ENCODE results near the gene ZNF331.

ZNF331 gene

GRCh38 chr19:53506728-53507127, 31.2 kb upstream of the ZNF331 start:
- TF ChIP-seq, protein P1, sequence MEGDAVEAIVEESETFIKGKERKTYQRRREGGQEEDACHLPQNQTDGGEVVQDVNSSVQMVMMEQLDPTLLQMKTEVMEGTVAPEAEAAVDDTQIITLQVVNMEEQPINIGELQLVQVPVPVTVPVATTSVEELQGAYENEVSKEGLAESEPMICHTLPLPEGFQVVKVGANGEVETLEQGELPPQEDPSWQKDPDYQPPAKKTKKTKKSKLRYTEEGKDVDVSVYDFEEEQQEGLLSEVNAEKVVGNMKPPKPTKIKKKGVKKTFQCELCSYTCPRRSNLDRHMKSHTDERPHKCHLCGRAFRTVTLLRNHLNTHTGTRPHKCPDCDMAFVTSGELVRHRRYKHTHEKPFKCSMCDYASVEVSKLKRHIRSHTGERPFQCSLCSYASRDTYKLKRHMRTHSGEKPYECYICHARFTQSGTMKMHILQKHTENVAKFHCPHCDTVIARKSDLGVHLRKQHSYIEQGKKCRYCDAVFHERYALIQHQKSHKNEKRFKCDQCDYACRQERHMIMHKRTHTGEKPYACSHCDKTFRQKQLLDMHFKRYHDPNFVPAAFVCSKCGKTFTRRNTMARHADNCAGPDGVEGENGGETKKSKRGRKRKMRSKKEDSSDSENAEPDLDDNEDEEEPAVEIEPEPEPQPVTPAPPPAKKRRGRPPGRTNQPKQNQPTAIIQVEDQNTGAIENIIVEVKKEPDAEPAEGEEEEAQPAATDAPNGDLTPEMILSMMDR (IDR thresholded peaks at IDR 0.05; ENCODE audit: low read depth, low read length, missing control alignments): no peak
- Histone ChIP-seq H3K4me3 (ENCODE audit: low read depth, low read length) (no peak overlapping the region), H3K27me3 (replicated peaks) (no peaks in the 10 kb centered on the region), H3K27ac (no peak overlapping the region), H3K36me3 (replicated peaks) (no peaks in the 10 kb centered on the region)
- no peak for DNase-seq
- in situ Hi-C loops (cut with HindIII; ENCODE audit: low pct_ligation_motif_present, low sequenced_read_pairs): no loop called here

DNA sequence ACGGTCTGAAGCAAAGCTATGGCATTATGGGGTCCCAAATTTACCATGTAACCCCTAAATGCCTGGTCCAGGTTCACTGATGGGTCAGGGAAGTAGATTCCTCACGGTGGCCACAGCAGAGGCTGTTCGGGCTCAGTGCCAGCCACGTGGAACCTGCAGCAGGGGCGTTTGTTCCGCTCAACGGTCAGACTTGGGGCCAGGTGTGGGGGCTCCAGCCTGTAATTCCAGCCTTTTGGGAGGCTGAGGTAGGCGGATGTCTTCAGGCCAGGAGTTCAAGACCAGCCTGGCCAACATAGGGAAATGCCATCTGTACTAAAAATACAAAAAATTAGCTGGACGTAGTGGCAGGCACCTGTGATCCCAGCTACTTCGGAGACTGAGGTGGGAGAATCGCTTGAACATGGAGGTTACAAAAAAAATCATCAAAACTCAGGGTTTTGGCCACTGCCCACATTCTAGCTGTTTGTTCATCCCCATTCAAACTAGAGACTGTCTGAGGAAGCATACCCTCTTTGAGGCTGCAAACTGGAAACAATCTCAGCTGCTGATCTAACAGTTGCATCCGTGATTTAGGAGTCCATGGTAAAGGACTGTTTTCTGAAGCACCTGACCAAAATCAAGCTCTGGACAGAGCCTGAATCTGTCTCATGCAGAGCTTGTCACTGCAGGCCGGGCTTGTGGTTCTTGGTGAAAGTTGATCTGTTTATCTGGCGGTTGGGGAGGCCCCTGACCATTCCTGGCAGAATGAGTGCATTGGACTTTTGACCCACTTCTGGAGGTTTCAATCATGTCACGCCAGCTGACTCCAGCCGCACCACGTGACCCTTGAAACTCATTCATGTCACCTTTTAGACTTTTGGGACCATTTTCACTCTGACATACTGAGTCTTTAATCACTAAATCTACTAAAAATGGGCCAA, 30.2 kb upstream of the ZNF331 start:
- H3K27me3 ChIP-seq (replicated peaks): no peaks in the 10 kb centered on the region
- TF ChIP-seq, protein P1 (IDR thresholded peaks at IDR 0.05; ENCODE audit: low read depth, low read length, missing control alignments): no peak
- H3K4me3 ChIP-seq (ENCODE audit: low read depth, low read length): no peak overlapping the region
- in situ Hi-C loops (cut with HindIII; ENCODE audit: low pct_ligation_motif_present, low sequenced_read_pairs): no loop called here
- no peaks in the 10 kb centered on the region for H3K36me3 ChIP-seq (replicated peaks)
- no peak overlapping the region for H3K27ac ChIP-seq
- DNase-seq: no peak

- no peaks in the 10 kb centered on the region for H3K27me3 ChIP-seq (replicated peaks)
- in situ Hi-C loops (cut with HindIII; ENCODE audit: low pct_ligation_motif_present, low sequenced_read_pairs): no loop called here
- H3K4me3 ChIP-seq (ENCODE audit: low read depth, low read length): no peak overlapping the region
- no peaks in the 10 kb centered on the region for H3K36me3 ChIP-seq (replicated peaks)
- no peak overlapping the region for H3K27ac ChIP-seq
- TF ChIP-seq, protein P1 (IDR thresholded peaks at IDR 0.05; ENCODE audit: low read depth, low read length, missing control alignments): no peak
- DNase-seq: no peak
Measured at GRCh38 chr19:53509443-53509842, 28.5 kb upstream of the ZNF331 start.

- no peak overlapping the region for H3K27ac ChIP-seq
- DNase-seq: no peak
- in situ Hi-C loops (cut with HindIII; ENCODE audit: low pct_ligation_motif_present, low sequenced_read_pairs): no loop called here
- no peaks in the 10 kb centered on the region for H3K27me3 ChIP-seq (replicated peaks)
- TF ChIP-seq, protein P1 (IDR thresholded peaks at IDR 0.05; ENCODE audit: low read depth, low read length, missing control alignments): no peak
- no peaks in the 10 kb centered on the region for H3K36me3 ChIP-seq (replicated peaks)
- H3K4me3 ChIP-seq (ENCODE audit: low read depth, low read length): no peak overlapping the region
Measured at GRCh38 chr19:53509845-53510244, 28.1 kb upstream of the ZNF331 start.

DNA sequence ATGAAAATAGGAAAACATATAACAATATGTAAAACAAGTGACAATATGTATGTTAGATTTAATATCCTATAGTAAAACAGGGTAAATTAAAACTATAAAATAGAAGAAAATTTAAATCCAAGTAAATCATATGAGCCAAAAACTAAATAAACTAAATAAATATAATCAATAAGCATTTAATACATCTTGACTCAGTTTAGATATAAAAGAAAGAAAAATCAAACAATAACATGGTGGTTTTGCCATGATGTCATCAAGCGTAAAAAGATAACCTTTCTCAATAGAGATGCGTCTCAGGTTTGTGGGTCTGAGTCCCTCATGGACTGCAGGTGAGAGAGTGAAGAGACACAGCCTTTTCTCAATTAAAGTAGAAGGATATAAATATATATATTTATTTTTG, 26.6 kb upstream of the ZNF331 start:
- in situ Hi-C loops (cut with HindIII; ENCODE audit: low pct_ligation_motif_present, low sequenced_read_pairs): no loop called here
- Histone ChIP-seq H3K4me3 (ENCODE audit: low read depth, low read length) (no peak overlapping the region), H3K27me3 (replicated peaks) (no peaks in the 10 kb centered on the region), H3K36me3 (replicated peaks) (no peaks in the 10 kb centered on the region), H3K27ac (no peak overlapping the region)
- TF ChIP-seq, protein P1 (IDR thresholded peaks at IDR 0.05; ENCODE audit: low read depth, low read length, missing control alignments): no peak
- DNase-seq: no peak

Data from brain microvascular endothelial cell (primary cell).